Renal cortex interstitium (tissue), 11 donors: ENCODE results near the gene ALDOC. TPM values are rescaled to one million over a fixed set of nuclear protein-coding genes. Genes with fewer than 3 reads are reported as not detected.

Source experiments
- DNase-seq, 11 donors: peaks; one replicate each; pipeline ENCODE4 v3.0.0-alpha.2; 2013; ENCODE audit warnings: low read depth in 9 of 11, low spot score in 4 of 11; ENCODE audit errors: extremely low read depth in 1 of 11
- polyA plus RNA-seq, 3 donors: library from polyadenylated mRNA; unstranded; fragments of 120-200 nt; gene quantifications; one replicate each; pipeline ENCODE4 v1.2.1, GENCODE V29; 2013; ENCODE audit not compliant: insufficient read length in 3 of 3

ALDOC gene
- polyA plus RNA-seq, 3 donors: 26.5 to 28.3 (median 27.3) TPM

DNA sequence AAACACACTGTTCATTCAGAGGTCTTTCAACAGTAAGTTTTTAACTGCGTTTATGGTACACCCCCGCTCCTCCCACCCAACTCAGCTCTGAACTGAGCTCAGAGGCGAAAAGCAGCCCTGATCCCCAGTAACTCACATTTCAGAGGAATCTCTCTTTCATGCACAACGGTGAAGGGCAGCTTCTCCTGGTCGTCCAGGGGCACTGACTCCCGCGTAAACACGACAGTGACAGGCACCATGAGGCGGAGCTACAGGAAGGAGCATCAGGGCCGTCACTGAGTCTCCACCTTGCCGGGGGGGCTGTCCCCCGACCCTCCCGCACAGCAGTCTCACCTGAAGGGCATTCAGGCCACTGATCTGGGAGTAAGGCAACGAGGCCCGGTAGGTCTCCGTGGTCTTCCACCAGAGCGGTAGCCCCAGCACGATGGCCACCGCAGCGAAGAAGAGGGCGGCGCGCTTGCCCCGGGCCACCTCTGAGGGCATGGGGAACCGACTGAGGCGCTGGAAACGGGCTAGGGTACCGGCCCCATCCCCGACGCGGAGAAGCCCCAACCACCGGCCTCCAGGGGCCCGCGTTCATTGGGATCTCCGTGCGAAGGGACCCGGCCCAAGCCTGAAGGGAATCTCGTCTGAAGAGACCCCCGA lies 5.9 kb downstream of the ALDOC start:
- DNase-seq: peak in 2 of 11 donors; percentile 21 to 22

- no peak for DNase-seq
Observed at GRCh38 chr17:28569446-28569845, 7.2 kb downstream of the ALDOC start.

DNA sequence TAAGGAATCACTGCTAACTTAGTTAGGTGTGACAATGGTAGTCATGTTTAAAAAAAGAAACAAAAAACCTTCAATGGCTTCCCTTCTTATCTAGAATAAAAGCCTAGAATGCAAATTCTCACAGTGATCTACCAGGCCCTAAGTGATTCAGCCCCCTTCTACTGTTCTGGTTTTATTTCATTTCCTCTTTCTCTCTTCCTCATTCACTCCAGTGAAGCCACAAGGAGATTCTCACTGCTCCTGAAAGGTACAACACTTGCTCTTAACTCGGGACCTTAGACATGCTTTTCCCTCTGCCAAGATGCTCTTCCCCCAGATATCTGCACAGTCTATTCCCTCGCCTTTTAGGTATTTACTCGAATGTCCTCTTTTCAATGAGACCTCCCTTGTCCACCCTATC lies 9.1 kb downstream of the ALDOC start:
- DNase-seq: no peak

DNA sequence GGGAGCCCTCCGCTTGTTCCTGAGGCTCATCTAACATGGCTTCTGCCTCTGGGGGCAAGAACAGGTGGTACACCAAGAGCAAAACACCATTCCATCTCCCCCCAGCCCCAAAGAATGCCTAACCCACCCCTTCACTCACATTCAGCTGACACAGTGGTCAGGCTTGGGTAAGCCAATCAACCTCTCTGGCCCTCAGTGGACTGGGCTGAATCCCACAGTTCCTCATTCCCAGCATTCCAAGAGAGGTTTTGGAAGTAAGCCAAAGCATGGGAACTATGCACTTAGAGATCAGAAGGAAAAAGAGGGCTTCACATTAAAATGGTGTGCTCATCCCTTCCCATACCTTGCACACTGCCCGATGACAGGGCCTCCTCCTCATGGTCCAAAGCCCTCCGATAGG lies 13.2 kb downstream of the ALDOC start:
- DNase-seq: no peak

DNA sequence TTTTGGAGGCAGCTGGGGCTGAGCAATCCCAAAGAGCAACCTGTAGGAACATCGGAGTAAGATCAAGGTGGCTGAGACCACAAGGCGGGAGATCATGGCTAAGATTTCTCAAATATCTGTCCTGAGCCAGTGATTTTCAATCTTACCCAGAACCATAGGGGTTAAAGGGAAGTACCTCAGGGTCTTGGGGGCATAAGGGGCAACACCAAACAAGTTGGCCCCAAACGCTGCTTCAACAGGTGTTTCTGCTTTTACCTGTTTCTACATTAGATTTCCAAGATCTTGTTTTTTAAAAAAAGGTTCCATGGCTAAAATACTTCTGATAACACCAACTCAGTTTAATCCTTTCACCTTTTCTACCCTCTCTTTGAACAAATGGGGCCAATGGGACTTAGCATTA lies 21.7 kb downstream of the ALDOC start:
- DNase-seq: no peak

DNA sequence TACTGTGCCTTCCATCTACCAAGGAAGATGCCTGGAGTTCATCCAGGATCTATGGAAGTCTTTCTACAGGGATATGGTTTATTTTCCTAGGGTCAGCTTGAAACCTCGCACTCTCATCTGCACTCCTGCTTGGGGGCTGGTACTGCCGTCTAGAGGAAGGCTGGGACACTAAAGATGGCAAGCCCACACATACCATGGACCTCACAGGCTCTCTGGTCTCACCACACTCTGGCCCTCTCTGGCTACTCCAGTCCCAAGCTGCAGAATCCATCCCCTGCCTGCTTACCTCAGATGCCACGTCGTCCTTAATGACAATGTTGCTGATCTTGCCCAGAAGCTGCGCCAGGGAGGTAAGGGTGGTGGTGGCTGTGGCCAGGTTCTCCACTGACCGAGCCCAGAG lies 22.1 kb downstream of the ALDOC start:
- DNase-seq: no peak

DNA sequence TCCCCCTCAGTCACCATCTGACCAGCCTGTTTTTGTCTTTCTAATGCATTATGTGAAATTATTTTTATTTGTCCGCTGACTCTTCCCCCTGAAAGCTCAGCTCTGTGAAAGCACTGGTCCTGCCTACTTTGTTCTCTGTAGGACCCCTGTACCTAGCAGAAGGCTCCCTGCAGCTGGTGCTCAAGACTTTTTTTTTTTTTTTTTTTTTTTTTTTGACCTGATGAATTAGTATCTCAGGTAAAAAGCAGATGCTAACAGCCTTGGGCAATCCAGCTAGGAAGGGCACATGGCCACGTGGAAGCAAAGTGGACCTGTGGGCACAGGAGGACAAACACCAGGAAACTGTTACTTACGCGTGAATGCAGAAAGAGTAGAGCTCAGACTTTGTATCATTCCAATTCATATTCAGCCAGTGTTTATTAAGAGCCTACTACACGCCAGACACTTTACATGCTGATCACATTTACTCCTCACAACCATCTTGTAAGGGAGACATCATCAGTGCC lies 23.6 kb downstream of the ALDOC start:
- DNase-seq: no peak

- peak in 9 of 11 donors; percentile 65 to 82 (median 77) for DNase-seq
Observed at GRCh38 chr17:28552176-28552999, 24.3 kb downstream of the ALDOC start, which contains the start of gene UNC119. Gene UNC119, minus strand, starts transcription at chr17:28552624. Its CDS starts 67 bp downstream, at chr17:28552557.

DNA sequence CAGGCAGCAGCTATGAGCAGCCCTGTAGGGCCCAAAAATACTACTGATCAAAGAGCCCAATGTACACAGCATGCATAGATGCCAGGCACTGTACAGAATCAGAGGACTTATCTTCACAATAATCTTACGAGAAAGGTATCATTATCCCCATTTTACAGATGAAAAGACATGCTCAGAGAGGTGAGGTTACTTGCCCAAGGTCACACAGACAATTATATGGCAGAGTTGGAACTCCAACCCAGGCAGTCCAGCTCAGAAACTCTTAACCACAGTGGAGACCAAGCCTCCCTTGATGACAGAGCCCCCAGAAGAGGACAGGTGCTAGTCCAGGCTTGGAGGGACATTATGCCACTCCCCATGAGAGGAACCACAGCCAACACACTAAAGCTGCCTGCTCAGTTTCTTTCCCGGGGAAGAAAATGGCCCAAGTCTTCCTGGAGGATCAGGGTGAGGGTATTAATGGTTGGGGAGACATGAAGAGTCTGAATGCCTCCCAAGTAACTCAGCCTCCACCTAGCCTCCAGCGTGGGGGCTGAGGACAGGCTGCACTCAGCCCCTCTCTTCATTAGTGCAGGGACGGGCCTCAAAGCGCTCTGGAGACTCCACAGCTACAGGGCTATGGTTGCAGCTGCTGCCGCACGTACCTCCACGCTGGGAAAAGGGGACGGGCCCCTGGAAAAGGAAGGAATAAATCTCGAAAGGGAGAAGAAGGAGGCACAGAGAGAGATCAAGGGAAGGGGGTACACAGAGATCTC lies 25.1 kb downstream of the ALDOC start:
- DNase-seq: peak in 2 of 11 donors; percentile 11 to 31

- DNase-seq: no peak
Observed at GRCh38 chr17:28550858-28551257, 25.8 kb downstream of the ALDOC start.

DNA sequence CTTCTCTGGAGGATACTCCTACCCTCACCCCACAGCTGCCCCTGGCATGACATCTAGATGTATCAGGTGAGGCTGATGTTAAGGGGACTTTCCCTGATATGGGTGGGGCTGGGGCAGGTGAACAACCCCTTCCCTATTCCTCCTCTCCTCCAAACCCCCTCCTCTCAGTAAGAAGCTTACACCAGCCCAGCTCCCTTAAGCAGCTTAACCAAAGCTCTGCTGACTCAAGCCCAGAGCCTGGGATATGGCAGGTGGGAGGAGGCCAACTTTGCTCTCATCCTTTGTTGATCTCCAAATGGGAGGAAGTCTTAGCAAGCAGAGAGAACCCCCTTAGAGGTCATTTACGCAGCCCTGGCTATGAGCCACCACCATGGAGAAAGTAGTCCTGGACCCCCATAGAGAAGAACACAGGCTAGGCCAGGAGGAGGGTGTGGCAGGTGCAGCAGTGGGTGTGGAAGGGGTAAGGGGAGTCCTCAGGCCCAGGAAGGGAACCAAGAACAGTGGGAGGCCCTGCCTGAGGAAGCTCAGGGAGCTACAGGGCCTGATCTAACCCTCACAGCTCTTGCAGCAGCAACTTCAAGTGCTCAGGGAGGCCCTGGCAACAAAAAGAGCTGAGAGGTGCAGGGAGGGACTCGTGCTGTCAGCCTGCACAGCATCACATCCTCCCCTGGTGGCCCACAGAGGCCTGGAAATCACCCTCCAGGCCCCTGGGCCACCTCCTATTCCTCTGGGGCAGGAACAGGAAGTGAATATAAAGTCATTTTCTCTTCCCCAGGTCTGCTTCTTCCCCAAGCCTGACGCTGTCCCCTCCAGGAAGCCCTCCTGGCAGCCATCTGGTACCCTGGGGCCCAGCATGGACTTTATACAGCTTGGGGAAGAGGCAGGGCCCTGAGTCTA lies 27.2 kb downstream of the ALDOC start:
- DNase-seq: no peak

- no peak for DNase-seq
Observed at GRCh38 chr17:28548417-28549130, 28.1 kb downstream of the ALDOC start.

GRCh38 chr17:28547623-28548416 lies 28.9 kb downstream of the ALDOC start:
- peak in 3 of 11 donors; percentile 44 to 62 (median 52) for DNase-seq

DNA sequence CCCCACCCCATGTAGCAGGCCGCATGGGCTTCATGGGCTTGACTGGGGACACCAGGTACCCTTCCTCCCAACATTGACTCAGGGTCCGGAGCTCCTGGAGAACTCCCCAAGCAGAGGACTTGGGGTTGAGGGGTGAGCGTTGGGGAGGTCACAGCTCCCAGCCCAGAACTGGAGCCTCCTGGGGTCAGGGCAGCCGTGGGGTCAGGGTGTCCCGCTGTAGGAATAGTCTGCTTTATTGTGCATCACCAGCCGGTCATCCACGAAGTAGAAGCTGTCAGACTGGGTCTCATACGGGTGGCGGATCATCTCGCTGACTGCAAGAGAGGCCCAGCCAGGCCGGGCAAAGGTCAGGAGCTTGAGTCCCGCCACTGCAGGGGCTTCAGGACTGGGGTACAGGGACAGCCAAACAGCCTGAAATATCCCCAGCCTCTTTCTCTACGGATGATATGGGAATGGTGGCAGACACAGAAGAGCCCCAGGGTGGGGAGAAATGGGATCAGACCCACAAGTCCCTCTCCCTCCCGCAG lies 29.5 kb downstream of the ALDOC start:
- DNase-seq: no peak

- DNase-seq: no peak
Observed at GRCh38 chr17:28545787-28546415, 30.8 kb downstream of the ALDOC start.

GRCh38 chr17:28545141-28545503 lies 31.6 kb downstream of the ALDOC start:
- DNase-seq: no peak
